ENCODE results near the gene ZNF839.
"Not testable (repeated sequence)": the region's sequence is repeated elsewhere in the genome, so short reads cannot be mapped to it uniquely, and the experiment has no call there.

Gene ZNF839

GRCh38 chr14:102342238-102342637, 22.7 kb downstream of the ZNF839 start:
- no peak for DNase-seq

DNA sequence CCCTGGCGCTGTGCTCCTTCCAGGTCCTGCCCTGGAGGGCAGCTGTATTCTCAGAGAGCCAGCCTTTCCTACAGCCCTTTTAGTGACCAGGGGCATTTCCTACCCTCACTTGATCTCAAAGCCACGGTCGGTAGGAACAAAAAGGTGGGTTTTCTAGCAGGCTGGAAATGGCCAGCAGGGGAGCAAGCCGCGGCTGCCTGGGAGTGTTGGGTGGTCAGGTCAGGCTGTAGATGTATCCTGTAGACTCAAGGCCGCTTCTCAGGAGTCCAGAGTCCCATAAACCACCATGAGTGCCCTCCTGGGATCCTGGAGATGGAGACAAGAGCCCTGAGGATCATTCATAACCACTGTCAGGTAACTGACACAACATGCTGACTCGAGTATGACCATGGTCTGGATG, 24.5 kb downstream of the ZNF839 start:
- peak in 1 of 3 experiments; percentile 14 for DNase-seq

DNA sequence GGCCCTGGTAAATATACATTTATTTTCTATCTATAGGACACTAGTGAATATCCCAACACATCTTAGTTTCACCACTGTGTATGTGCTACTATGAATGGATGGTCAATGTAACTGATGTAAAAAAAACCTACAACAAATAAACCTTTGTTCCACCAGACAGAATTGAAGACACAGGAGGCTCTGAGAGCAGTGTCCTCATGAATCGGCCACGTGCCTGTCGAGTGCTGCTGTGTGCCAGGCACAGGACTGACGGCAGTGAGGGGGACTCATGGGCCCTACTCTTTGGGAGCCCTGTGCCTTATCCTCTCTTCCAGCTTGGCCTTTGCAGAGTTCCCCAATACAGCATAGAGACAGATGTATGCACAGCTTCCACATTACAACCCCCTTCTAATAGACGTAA, 24.9 kb downstream of the ZNF839 start:
- DNase-seq: no peak

DNA sequence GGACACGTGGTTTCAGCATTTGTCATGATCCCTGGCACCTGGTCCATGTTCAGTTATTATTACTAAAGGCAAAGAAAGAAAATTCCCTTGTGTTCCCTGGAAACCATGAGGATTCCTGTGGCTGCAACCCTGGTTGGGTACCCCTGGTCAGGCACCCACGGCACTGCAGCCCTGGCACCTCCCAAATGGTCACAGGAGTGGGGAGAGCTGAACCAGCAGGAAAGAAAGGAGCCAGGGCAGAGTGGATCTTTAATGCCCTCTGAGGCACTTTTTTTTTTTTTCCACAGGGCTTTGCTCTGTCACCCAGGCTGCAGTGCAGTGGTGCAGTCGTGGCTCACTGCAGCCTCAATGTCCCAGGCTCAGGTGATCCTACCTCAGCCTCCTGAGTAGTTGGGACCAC, 25.7 kb downstream of the ZNF839 start:
- DNase-seq: no peak

DNA sequence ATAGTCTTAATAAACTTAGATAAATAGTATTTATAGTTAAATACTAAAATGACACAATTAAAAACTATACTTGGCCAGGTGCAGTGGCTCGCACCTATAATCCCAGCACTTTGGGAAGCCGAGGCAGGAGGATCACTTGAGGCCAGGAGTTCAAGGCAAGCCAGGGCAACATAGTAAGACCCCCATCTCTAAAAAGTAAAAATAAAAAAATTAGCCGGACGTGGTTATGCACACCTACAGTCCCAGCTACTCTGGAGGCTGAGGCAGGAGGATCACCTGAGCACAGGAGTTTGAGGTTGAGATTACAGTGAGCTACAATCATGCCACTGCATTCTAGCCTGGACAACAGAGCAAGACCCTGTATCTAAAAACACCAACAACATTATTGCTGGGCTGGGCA, 27.1 kb downstream of the ZNF839 start:
- DNase-seq: no peak

DNA sequence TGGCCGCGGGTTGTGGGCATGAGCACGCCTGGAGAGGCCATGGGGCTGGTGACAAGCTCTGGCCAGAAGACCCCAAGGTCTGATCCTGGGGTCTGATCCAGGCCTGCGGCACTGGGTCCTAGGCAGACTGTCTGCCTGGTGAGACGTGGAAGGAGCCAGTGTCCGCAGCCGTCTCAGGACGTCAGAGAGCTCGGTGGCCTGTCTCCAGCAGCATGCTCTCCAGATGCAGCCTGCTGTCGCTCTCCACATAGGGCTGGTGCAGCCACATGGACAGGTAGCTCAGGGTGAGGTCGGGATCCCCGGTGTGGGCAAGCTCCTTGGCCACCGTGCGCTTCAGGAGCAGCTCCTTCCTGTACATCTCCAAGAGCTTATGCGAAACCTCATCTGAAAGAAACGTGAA, 28.8 kb downstream of the ZNF839 start:
- DNase-seq: no peak

DNA sequence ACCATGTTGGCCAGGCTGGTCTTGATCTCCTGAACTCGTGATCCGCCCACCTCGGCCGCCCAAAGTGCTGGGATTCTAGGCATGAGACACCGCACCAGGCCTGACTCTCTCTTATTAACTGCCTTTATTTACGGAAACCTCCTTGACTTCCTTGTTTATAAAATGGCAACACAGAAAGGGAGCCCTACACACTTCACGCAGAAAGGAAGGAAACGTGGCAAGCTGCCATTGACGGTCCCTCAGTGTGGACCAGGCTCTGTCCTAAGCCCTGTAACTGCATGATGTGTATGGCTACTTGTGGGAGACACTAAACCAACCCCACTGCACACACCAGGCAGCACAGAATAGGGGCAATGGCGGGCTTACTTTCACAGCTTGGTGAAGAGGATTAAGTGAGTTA, 31.5 kb downstream of the ZNF839 start:
- DNase-seq: no peak

- DNase-seq: not testable (repeated sequence)
Observed at GRCh38 chr14:102351593-102351992, 32.0 kb downstream of the ZNF839 start.

- no peak for DNase-seq
Observed at GRCh38 chr14:102352213-102352612, 32.7 kb downstream of the ZNF839 start.

DNA sequence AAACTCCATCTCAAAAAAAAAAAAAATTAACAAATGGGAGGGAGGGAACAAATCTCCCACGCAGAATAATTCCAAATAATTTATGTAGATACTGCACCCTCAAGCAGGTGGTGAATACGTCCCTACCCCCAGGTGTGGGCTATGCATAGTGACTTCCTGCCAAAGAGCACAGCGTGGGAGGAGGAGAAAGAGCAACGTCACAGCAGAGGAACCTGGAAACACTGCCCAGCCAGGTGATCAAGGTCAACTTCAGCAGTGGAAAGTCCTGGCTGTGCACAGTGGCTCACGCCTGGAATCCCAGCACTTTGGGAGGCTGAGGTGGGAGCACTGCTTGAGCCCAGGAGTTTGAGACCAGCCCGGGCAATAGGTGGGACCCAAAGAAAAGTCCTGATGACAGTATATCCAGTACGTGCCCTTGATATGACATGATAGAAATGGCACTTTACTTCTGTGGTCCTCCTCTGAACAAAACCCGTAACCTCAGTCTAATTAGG, 33.6 kb downstream of the ZNF839 start:
- DNase-seq: no peak

- DNase-seq: no peak
Observed at GRCh38 chr14:102356280-102356679, 36.7 kb downstream of the ZNF839 start.

DNA sequence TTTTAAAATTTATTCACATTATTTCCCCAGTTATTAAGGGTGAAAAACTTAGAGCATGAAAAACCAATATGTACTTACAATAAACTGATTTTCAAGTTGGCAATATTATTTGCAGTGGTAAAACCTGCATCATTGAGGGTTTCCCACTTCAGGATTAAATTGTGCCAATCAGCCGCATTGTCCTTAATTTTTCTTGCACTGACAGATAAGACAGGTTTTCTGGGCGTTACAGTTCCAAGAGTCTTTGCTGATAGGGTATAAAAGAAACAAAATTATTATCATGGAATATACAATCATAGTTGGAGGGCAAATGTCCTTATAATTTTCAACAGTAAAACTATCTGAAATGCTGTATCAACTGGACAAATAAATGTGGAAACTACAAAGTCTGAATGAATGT, 39.8 kb downstream of the ZNF839 start:
- DNase-seq: no peak

DNA sequence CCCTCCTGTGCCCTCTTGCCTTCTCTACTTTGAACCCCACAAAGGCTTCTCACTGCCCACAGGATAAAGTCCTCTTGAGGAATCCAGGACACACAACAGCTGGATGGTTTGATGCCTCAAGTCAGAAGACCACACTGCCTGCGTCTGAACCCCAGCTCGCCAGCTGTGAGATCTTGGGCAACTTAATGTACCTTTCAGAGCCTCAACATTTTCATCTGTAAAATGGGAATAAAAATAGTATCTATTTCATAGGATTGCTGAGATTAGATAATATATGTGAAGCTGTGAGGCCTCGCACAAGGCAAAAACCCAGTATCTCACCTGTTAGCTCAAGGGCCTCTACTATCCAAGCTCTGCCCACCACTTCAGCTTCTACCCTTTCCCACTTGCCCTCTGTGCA, 40.8 kb downstream of the ZNF839 start:
- no peak for DNase-seq

GRCh38 chr14:102362084-102362483, 42.5 kb downstream of the ZNF839 start:
- DNase-seq: no peak

DNA sequence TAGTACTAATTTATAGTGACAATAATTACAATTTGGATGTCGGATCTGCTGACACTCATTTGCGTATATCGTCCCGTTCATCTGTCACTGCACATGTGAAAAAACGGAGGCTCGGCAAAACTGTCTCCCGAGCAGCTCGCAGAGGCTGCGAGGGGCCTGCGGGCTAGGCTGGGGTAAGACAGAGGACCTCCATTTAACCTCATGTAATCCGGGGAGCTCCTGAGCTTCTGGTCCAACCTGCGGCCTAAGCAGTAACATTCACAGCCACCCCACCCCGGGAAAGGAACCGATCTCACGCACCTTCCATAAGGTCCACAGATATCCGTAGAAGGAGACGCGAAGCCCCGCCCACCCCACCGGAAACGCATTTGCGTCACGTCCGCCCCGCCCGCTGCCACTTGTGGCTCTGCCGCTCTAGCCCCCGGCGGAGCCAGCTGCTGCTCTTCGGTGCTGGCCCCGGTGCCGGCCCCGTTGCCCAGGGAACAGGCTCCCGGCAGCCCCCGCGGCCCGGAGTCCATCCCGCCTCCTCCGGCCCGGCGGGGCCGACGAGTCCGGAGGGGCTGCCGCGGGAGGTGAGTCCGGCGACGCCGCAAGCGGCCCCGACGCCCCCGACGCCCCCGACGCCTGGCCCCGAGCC, 43.1 kb downstream of the ZNF839 start, which contains the start of the genes CINP and TECPR2:
Gene CINP, minus strand, starts transcription at position 346 of the 637 bp plus-strand sequence. Its CDS starts 39 bp downstream, at position 307.
Gene TECPR2, plus strand, starts transcription at position 397 of the 637 bp plus-strand sequence. CDS start 13,781 bp downstream, outside the sequence.
- peak; percentile 96 to 98 (median 97) for DNase-seq

DNA sequence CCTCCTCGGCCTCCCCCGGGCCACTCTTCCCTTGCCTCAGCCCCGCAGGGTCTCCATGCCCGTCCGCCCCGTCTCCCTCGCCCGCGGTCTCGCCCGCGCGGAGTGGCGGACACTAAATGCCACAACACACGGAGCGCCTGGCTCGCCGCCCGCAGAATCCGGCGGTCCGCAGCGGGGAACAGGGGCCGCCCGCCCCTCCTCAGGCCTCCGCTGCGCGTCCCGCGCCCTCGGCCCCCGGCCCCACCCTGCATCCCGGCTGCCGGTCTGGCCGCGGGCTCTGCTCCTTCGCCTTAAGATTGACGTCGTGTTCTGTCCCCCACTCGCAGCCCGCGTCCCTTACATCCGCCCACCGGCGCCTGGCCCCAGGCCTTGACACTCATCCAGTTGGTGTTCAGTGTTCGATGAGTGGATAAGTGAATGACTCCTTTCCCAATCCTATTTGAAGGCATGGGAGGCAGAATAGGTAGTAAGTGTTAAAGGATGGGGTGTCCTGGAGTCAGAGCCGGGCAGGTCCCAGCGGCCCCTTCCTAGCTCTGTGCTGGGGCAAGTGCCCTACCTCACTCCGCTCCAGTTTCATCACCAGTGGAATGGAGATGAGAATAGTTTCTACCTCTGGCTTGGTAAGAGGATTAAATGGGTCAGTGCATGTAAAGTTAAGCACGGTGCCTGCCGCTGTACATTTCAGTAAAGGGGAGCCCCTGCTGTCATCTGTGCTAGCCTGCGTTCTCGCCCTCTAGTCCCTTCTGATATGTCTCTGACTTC, 43.8 kb downstream of the ZNF839 start:
- peak; percentile 42 to 78 (median 75) for DNase-seq

DNA sequence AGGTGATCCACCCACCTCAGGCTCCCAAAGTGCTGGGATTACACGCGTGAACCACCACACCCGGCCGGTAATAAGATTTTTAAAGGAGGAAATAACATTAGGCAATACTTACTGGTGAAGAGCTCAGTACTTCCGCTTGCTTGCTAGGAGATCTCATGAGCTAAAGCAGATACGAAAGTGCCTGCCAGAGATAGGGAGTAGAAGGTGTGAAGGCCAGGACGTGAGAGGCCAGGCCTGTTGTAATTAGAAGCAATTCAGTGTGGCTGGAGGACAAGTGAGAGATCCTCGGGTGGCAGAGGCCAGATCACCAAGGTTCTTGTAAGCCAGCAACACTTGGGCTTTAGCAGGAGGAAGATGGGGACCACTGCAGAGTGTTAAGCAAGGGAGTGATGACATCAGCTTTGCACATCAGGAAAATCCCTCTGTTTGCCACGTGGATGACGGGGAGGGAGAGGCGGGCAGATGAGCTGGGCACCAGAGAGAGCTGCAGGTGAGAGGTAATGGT, 50.8 kb downstream of the ZNF839 start:
- DNase-seq: no peak

GRCh38 chr14:102371361-102371760, 51.8 kb downstream of the ZNF839 start:
- DNase-seq: no peak

GRCh38 chr14:102373110-102373509, 53.6 kb downstream of the ZNF839 start:
- no peak for DNase-seq

DNA sequence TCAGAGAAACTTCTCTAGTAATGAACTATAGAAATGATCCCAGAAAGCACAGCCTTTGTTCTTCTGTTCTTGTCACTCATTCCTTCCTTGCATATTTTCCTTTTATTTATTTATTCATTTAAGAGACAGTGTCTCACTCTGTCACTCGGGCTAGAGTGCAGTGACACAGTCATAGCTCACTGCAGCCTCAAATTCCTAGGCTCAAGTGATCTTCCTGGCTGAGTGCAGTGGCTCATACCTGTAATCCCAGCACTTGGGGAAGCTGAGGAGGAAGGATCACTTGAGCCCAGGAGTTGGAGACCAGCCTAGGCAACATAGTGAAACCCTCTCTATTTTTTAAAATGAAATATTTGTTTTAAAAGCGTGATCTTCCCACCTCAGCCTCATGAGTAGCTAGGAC, 54.7 kb downstream of the ZNF839 start:
- no peak for DNase-seq

DNA sequence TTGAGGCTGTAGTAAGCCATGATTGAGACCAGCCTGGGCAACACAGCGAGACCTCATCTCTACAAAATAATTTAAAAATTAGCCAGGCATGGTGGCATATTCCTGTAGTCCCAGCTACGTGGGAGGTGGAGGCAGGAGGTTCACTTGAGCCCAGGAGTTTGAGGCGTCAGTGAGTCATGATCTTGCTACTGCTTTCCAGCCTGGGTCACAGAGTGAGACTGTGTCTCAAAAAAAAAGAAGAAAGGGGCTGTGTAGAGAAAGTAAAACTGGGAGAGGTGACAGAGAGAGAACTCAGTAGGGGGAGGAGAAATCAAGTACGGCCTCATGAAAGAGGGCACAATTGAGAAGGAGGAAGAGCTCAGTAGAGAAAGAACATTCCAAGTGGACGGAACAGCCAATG, 55.6 kb downstream of the ZNF839 start:
- no peak for DNase-seq

DNA sequence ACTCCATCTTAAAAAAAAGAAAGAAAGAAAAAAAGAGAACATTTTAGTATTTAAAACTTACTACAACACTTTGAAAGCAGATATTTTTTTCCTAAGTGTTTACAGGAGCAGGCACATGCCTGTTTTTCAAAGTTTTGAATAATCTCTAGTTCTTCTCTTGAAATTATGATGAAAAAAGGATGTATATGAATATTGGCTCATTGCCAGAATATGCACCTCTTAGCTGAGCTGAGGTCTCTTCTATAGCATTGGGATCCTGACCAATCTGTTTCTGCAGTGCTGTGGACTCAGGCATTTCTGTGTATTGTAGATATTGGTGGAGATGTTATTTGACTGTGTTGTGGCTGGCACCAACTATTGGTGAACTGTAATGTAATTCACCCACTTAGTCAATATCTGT, 58.1 kb downstream of the ZNF839 start:
- no peak for DNase-seq

DNA sequence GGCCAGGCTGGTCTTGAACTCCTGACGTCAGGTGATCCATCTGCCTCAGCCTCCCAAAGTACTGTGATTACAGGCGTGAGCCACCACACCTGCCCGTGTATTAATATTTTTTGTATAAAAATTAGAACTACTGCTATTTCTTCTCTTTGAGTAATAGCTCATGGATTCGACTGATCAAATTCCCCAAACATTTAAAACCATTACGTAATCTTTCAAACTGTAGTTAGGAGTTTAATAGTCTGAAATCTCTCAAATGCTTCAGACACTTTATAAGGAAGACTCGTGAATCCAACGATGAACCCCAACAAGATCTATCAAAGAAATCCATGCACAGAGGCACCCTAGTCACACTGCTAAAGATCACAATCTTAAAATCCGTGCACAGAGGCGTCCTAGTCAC, 59.3 kb downstream of the ZNF839 start:
- DNase-seq: no peak

- no peak for DNase-seq
Observed at GRCh38 chr14:102387086-102387485, 67.5 kb downstream of the ZNF839 start.
